Loucy (cell line): ENCODE data around the gene TMTC2.

Experiments used
- EZH2phosphoT487 ChIP-seq: fragments of 200-600 bp; IDR thresholded peaks from 2 replicates; pipeline ENCODE4 v1.6.1; 2018; ENCODE audit warnings: antibody characterized with exemption, mild to moderate bottlenecking, moderate library complexity, borderline replicate concordance
- TF ChIP-seq, protein P1 (sequence below): fragments of 200-600 bp; sonication (generic); conservative IDR thresholded peaks from 2 replicates; pipeline ENCODE4 v1.5.1; 2014; ENCODE audit warnings: mild to moderate bottlenecking, antibody characterized with exemption, low read length

DNA sequence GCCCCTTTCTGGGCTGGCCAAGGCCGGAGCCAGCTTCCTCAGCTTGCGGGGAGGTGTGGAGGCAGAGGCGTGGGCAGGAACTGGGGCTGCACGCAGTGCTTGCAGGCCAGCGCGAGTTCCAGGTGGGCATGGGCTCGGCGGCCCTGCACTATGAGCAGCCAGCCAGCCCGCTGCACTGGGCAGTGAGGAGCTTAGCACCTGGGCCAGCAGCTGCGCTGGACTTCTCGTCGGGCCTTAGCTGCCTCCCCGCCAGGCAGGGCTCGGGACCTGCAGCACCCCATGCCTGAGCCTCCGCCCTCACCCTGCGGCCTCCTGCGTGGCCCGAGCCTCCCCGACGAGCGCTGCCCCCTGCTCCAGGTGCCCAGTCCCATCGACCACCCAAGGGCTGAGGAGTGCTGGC is 42.0 kb downstream of the TMTC2 start:
- TF ChIP-seq, protein P1, sequence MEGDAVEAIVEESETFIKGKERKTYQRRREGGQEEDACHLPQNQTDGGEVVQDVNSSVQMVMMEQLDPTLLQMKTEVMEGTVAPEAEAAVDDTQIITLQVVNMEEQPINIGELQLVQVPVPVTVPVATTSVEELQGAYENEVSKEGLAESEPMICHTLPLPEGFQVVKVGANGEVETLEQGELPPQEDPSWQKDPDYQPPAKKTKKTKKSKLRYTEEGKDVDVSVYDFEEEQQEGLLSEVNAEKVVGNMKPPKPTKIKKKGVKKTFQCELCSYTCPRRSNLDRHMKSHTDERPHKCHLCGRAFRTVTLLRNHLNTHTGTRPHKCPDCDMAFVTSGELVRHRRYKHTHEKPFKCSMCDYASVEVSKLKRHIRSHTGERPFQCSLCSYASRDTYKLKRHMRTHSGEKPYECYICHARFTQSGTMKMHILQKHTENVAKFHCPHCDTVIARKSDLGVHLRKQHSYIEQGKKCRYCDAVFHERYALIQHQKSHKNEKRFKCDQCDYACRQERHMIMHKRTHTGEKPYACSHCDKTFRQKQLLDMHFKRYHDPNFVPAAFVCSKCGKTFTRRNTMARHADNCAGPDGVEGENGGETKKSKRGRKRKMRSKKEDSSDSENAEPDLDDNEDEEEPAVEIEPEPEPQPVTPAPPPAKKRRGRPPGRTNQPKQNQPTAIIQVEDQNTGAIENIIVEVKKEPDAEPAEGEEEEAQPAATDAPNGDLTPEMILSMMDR: no peak
- no peak for TF ChIP-seq EZH2phosphoT487
